OCI-LY1 (cell line): Measurements from ENCODE around the gene EPAS1.

Experiments
- H2AFZ ChIP-seq: fragments of 200-600 bp; sonication (generic), shearing (Covaris generic); 2 replicates; pipeline ENCODE4 v1.6.0; 2014; ENCODE audit warnings: antibody characterized with exemption, mild to moderate bottlenecking, low read length
- H3F3A ChIP-seq: fragments of 200-600 bp; sonication (generic), shearing (Covaris generic); 2 replicates; pipeline ENCODE4 v1.6.0; 2014; ENCODE audit warnings: mild to moderate bottlenecking, antibody characterized with exemption, low read length, moderate library complexity; ENCODE audit not compliant: insufficient read depth
- H3K27ac ChIP-seq: fragments of 200-600 bp; sonication (generic); 2 replicates; pipeline ENCODE4 v1.5.1; 2014; ENCODE audit warnings: low read length, mixed run types, mild to moderate bottlenecking, low read depth; ENCODE audit not compliant: poor library complexity, severe bottlenecking
- H3K27me3 ChIP-seq: fragments of 200-600 bp; sonication (generic); 2 replicates; pipeline ENCODE4 v1.6.0; 2014; ENCODE audit warnings: antibody characterized with exemption, mild to moderate bottlenecking, low read length, moderate library complexity; ENCODE audit not compliant: insufficient read depth
- H3K36me3 ChIP-seq: fragments of 200-600 bp; sonication (generic); 2 replicates; pipeline ENCODE4 v1.6.1; 2014; ENCODE audit warnings: mild to moderate bottlenecking, antibody characterized with exemption, low read length, moderate library complexity, mixed read lengths; ENCODE audit not compliant: insufficient read depth
- H3K4me1 ChIP-seq: fragments of 200-600 bp; sonication (generic); 2 replicates; pipeline ENCODE4 v1.5.1; 2014; ENCODE audit warnings: mild to moderate bottlenecking, low read length, moderate library complexity; ENCODE audit not compliant: insufficient read depth, severe bottlenecking
- H3K4me2 ChIP-seq: fragments of 200-600 bp; sonication (generic), shearing (Covaris generic); 2 replicates; pipeline ENCODE4 v1.6.1; 2014; ENCODE audit warnings: low read length
- H3K4me3 ChIP-seq: fragments of 200-600 bp; sonication (generic); 2 replicates; pipeline ENCODE4 v1.5.1; 2014; ENCODE audit warnings: low read length, low read depth, mild to moderate bottlenecking, mixed read lengths; ENCODE audit not compliant: poor library complexity, severe bottlenecking
- H3K79me2 ChIP-seq: fragments of 200-600 bp; shearing (Covaris generic); 2 replicates; pipeline ENCODE4 v1.6.1; 2016; ENCODE audit warnings: mixed run types, low read length, mixed read lengths; ENCODE audit not compliant: insufficient read depth
- H3K9ac ChIP-seq: fragments of 200-600 bp; sonication (generic), shearing (Covaris generic); 2 replicates; pipeline ENCODE4 v1.6.1; 2014; ENCODE audit warnings: mild to moderate bottlenecking, low read length, mixed read lengths
- H3K9me2 ChIP-seq: fragments of 200-600 bp; sonication (generic), shearing (Covaris generic); 2 replicates; pipeline ENCODE4 v1.6.1; 2014; ENCODE audit warnings: low read depth, mild to moderate bottlenecking, low read length, mixed read lengths
- H3K9me3 ChIP-seq: fragments of 200-600 bp; shearing (Covaris generic); 2 replicates; pipeline ENCODE4 v1.6.1; 2014; ENCODE audit warnings: low read length, mixed read lengths
- H4K20me1 ChIP-seq: fragments of 200-600 bp; sonication (generic), shearing (Covaris generic); 2 replicates; pipeline ENCODE4 v1.6.0; 2016; ENCODE audit warnings: mild to moderate bottlenecking, low read length; ENCODE audit not compliant: insufficient read depth
- EZH2 ChIP-seq: fragments of 200-600 bp; sonication (generic), shearing (Covaris generic); IDR thresholded peaks from 2 replicates; pipeline ENCODE4 v1.8.0; 2017; ENCODE audit warnings: borderline replicate concordance, mixed run types, mild to moderate bottlenecking, antibody characterized with exemption, low read length, moderate library complexity, mixed read lengths
- TF ChIP-seq, protein P1 (sequence below): fragments of 200-600 bp; sonication (generic), shearing (Covaris generic); IDR thresholded peaks from 2 replicates; pipeline ENCODE4 v1.5.1; 2017; ENCODE audit warnings: mild to moderate bottlenecking, antibody characterized with exemption, low read length, moderate library complexity, mixed read lengths

EPAS1 gene

DNA sequence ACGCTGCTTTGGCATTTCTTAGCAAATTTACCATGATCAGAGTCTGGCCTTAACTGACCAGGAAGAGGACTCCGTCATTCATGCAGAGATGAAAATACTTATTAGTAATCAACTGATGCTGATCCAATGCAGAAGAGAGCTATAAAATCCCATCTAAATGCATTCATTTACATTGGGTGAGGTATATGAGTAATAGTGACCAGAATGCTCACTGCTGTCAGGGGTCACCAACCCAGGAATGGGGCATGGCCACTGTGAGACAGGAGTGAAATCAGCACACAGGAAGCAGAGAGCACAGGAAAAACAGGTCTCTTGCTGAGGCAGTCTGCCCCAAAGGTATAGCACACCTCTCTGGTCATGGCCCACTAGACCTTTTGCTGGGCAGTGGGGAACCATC is 114.0 kb downstream of the EPAS1 start:
- Histone ChIP-seq H4K20me1 (no peaks in the 10 kb centered on the region), H3K4me1 (no peaks in the 10 kb centered on the region), H3K4me3 (no peak overlapping the region), H3K9me2 (no peaks in the 10 kb centered on the region), H3K27me3 (peaks cover 11% of the 10 kb centered on the region; the same call in 1 of the 2 replicates), H3K9me3 (no peaks in the 10 kb centered on the region), H3K27ac (no peak overlapping the region), H3F3A (no peaks in the 10 kb centered on the region), H3K79me2 (no peaks in the 10 kb centered on the region), H2AFZ (no peak overlapping the region), H3K36me3 (no peaks in the 10 kb centered on the region), H3K4me2 (no peak overlapping the region), H3K9ac (no peak overlapping the region)
- no peak for TF ChIP-seq EZH2
- TF ChIP-seq, protein P1, sequence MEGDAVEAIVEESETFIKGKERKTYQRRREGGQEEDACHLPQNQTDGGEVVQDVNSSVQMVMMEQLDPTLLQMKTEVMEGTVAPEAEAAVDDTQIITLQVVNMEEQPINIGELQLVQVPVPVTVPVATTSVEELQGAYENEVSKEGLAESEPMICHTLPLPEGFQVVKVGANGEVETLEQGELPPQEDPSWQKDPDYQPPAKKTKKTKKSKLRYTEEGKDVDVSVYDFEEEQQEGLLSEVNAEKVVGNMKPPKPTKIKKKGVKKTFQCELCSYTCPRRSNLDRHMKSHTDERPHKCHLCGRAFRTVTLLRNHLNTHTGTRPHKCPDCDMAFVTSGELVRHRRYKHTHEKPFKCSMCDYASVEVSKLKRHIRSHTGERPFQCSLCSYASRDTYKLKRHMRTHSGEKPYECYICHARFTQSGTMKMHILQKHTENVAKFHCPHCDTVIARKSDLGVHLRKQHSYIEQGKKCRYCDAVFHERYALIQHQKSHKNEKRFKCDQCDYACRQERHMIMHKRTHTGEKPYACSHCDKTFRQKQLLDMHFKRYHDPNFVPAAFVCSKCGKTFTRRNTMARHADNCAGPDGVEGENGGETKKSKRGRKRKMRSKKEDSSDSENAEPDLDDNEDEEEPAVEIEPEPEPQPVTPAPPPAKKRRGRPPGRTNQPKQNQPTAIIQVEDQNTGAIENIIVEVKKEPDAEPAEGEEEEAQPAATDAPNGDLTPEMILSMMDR, result no peak

DNA sequence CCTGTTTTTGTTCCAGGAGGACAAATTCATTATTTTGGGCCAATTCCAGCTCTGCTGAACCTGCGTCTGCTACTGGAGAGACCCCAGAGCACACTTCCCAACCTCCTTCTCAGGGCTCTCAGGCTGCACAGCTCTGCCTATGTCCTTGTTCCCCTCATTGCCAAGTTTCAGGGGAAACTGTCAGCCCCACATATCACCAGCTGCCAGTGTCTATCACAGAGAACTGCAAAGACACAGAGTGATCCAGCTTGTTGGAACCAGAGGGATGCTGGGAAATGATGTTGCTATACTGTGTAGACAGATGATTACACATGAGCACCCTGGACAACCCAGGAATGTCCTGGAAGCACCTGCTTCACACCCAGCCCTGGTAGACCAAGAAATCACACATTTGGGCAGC is 114.8 kb downstream of the EPAS1 start:
- no peak overlapping the region for H3K4me3 ChIP-seq
- TF ChIP-seq, protein P1, result no peak
- TF ChIP-seq EZH2, result no peak
- H3F3A ChIP-seq, result no peaks in the 10 kb centered on the region
- H3K36me3 ChIP-seq, result no peaks in the 10 kb centered on the region
- no peaks in the 10 kb centered on the region for H3K9me2 ChIP-seq
- H3K4me1 ChIP-seq, result no peaks in the 10 kb centered on the region
- no peaks in the 10 kb centered on the region for H4K20me1 ChIP-seq
- H3K9me3 ChIP-seq, result no peaks in the 10 kb centered on the region
- no peaks in the 10 kb centered on the region for H3K79me2 ChIP-seq
- no peak overlapping the region for H2AFZ ChIP-seq
- H3K27me3 ChIP-seq, result peaks cover 6% of the 10 kb centered on the region; the same call in 1 of the 2 replicates
- no peak overlapping the region for H3K9ac ChIP-seq
- H3K4me2 ChIP-seq, result no peak overlapping the region
- H3K27ac ChIP-seq, result no peak overlapping the region

DNA sequence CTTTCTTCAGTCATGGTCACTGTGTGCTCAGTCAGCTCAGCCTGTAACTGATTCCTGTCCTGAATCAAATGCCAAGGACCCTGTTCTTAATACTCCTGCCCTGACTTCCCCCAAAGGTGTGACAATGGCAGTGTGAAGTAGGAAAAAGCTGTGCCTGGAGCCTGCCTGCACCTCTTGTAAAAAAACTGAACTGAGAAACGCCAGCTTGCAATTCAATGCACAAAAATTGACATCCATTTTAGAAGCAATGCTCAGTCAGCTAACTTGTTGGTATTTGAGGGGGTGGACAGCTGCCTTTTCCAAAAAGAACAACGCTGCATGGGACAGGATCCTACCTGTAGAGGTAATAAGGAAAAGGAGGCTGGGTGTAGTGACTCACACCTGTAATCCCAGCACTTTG is 115.9 kb downstream of the EPAS1 start:
- Histone ChIP-seq H3K4me3 (no peak overlapping the region), H3K4me1 (no peaks in the 10 kb centered on the region), H3K27ac (no peak overlapping the region), H3K9ac (no peak overlapping the region), H3K9me2 (no peaks in the 10 kb centered on the region), H2AFZ (no peak overlapping the region), H3K4me2 (no peak overlapping the region), H3K36me3 (no peaks in the 10 kb centered on the region), H3F3A (no peaks in the 10 kb centered on the region), H3K27me3 (peaks cover 6% of the 10 kb centered on the region; the same call in 1 of the 2 replicates), H3K9me3 (peaks cover 7% of the 10 kb centered on the region; the same call in 1 of the 2 replicates), H3K79me2 (no peaks in the 10 kb centered on the region), H4K20me1 (no peaks in the 10 kb centered on the region)
- no peak for TF ChIP-seq EZH2
- TF ChIP-seq, protein P1, result no peak
